Stomach (tissue), 4 donors: ENCODE results near the gene MAEL.
A peak's percentile ranks its signal among the peaks of the same experiment; 100 is the strongest.

ENCODE experiments used
- CTCF ChIP-seq, 7 experiments: fragments of 450-650 bp in 4 of 7; fragments of 200-600 bp in 3 of 7; sonication (generic) in 3 of 7; IDR thresholded peaks; one replicate each; pipeline ENCODE4 v1.5.1; 2016 to 2019; ENCODE audit warnings: antibody characterized with exemption in 7 of 7, control low read depth in 2 of 7, mild to moderate bottlenecking in 1 of 7
- POLR2A ChIP-seq, 4 donors: fragments of 450-650 bp; IDR thresholded peaks; one replicate each; pipeline ENCODE4 v1.6.1; 2016; ENCODE audit warnings: antibody characterized with exemption in 4 of 4, control low read depth in 2 of 4, mild to moderate bottlenecking in 1 of 4, moderate library complexity in 1 of 4
- POLR2AphosphoS5 ChIP-seq, 3 donors: sonication (generic); formaldehyde crosslinking; IDR thresholded peaks; one replicate each; pipeline ENCODE4 v1.6.1; 2016; ENCODE audit warnings: antibody characterized with exemption in 3 of 3

GRCh38 chr1:167057241-167057688 is 68.2 kb downstream of the MAEL start:
- TF ChIP-seq POLR2A (IDR thresholded peaks at IDR 0.05) (no peak), CTCF (IDR thresholded peaks at IDR 0.05) (peak in 5 of 7 experiments; percentile 24 to 55 (median 41)), POLR2AphosphoS5 (IDR thresholded peaks at IDR 0.05) (no peak)
